Thoracic aorta (tissue), 2 donors: ENCODE measurements around the gene CD2. TPM values are rescaled to one million over a fixed set of nuclear protein-coding genes. Genes with fewer than 3 reads are reported as not detected.

ENCODE experiments used
- ATAC-seq: fragments of 150-250 bp; one replicate; pipeline ENCODE4 v1.8.0; 2017; ENCODE audit warnings: low read depth; ENCODE audit not compliant: insufficient number of reproducible peaks, low FRiP score
- DNase-seq: peaks from one replicate; pipeline ENCODE4 v3.0.0-alpha.2; 2020; ENCODE audit warnings: low spot score
- H3K27ac ChIP-seq, 2 donors: fragments of 200-600 bp; sonication (generic); 1 replicate in 1 of 2; 2 replicates in 1 of 2; pipeline ENCODE4 v1.5.1; 2016; ENCODE audit warnings: mild to moderate bottlenecking in 2 of 2, moderate library complexity in 2 of 2
- H3K27me3 ChIP-seq: fragments of 200-600 bp; sonication (generic); replicated peaks from 2 replicates; pipeline ENCODE4 v1.6.0; 2016; ENCODE audit warnings: mild to moderate bottlenecking; ENCODE audit not compliant: insufficient read depth
- H3K36me3 ChIP-seq: fragments of 200-600 bp; sonication (generic); one replicate; pipeline ENCODE4 v1.5.1; 2016
- H3K4me1 ChIP-seq, 2 donors: fragments of 200-600 bp; sonication (generic); 1 replicate in 1 of 2; 2 replicates in 1 of 2; pipeline versions ENCODE4 v1.5.1 to v1.6.0; 2016; ENCODE audit warnings: low read depth in 2 of 2, mild to moderate bottlenecking in 1 of 2; ENCODE audit not compliant: control insufficient read depth in 1 of 2
- H3K4me3 ChIP-seq: fragments of 200-600 bp; sonication (generic); 2 replicates; pipeline ENCODE4 v1.5.1; 2016; ENCODE audit warnings: mild to moderate bottlenecking
- H3K9me3 ChIP-seq: fragments of 200-600 bp; sonication (generic); 2 replicates; pipeline ENCODE4 v1.5.1; 2016
- total RNA-seq, 2 donors: library from RNA; depleted of rRNA; stranded (reverse); fragments of >200 nt; gene quantifications; one replicate each; pipeline versions ENCODE4 v1.1.0 to v1.2.3, GENCODE V29; 2016
- TF ChIP-seq, protein P1 (sequence below): fragments of 200-600 bp; sonication (generic); IDR thresholded peaks from one replicate; pipeline ENCODE4 v1.5.1; 2019; ENCODE audit warnings: antibody characterized with exemption

Gene CD2
- total RNA-seq, 2 donors from 2014 or later: 1.4 to 3.0 TPM

DNA sequence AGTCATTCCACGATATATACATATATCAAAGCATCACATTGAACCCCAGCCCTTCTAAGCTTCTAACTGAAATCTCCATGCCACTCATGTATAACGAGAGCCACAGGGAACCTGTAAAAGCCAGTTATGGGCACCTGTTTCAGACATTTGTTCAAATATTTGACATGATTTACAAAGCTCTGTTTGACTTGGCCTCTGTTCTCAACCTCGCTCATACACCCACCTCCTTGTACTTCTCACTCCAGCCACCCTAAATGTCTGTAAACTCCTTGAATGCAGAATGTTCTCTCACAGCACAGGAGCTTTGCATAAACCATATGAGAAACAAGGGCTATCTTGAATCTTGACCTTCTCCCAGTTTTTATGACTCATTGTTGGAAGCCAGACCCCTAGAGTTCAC, 36.9 kb upstream of the CD2 start:
- Histone ChIP-seq H3K9me3 (no peaks in the 10 kb centered on the region), H3K36me3 (no peaks in the 10 kb centered on the region), H3K4me3 (no peak overlapping the region), H3K4me1 (no peaks in the 10 kb centered on the region), H3K27me3 (no peaks in the 10 kb centered on the region), H3K27ac (no peak overlapping the region)
- ATAC-seq (no peak), DNase-seq (no peak)
- TF ChIP-seq, protein P1, sequence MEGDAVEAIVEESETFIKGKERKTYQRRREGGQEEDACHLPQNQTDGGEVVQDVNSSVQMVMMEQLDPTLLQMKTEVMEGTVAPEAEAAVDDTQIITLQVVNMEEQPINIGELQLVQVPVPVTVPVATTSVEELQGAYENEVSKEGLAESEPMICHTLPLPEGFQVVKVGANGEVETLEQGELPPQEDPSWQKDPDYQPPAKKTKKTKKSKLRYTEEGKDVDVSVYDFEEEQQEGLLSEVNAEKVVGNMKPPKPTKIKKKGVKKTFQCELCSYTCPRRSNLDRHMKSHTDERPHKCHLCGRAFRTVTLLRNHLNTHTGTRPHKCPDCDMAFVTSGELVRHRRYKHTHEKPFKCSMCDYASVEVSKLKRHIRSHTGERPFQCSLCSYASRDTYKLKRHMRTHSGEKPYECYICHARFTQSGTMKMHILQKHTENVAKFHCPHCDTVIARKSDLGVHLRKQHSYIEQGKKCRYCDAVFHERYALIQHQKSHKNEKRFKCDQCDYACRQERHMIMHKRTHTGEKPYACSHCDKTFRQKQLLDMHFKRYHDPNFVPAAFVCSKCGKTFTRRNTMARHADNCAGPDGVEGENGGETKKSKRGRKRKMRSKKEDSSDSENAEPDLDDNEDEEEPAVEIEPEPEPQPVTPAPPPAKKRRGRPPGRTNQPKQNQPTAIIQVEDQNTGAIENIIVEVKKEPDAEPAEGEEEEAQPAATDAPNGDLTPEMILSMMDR: no peak

DNA sequence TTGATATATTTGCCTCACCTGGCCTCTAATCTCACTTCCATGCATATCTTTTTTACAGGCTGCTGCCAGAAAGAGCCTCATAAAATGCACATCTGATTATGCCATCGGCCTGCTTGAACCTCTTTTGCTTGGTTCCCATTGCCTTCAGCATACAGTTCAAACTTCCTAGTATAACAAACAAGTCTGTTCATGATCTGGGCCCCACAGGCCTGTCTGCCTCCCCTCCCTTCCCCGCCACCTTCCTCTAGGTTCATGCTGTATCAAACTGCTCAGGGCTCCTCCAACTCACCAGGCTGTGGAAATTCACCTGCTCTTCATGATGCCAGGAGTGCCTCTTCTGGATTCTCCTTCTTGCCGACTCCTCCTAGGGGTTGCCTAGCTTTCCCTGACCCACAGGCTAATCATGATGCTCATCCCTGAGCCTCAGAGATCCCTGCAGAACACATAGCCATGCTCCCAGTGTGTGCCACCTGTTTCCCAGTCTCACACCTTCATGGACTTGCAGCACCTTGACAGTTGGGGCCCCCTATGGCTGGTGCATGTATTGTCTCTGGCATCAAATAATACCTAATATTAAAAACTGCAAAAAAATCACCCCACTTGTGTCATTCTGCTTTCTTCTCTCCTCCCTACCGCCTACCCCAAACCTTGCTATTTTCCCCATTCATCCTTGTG, 33.7 kb upstream of the CD2 start:
- DNase-seq (no peak), ATAC-seq (no peak)
- Histone ChIP-seq H3K4me1 (no peaks in the 10 kb centered on the region), H3K27ac (no peak overlapping the region), H3K4me3 (no peak overlapping the region), H3K36me3 (no peaks in the 10 kb centered on the region), H3K9me3 (no peaks in the 10 kb centered on the region), H3K27me3 (no peaks in the 10 kb centered on the region)
- TF ChIP-seq, protein P1: no peak

DNA sequence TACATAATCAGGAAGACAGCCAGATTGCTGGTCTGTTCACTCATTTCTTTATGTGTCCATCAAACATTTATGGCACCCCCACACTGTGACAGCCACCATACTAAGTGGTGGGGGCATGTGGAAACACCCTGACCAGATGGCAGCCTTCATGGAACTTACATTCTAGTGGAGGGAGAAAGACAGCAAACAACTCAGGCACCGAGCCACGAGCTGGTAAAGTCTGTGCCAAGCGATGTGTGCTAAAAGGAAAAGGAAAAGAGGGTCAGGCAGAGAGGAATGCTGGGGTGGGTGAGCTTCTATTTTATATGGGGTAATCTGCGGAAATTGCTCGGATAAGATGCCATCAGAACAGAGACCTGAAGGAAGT, 33.2 kb upstream of the CD2 start:
- no peak for DNase-seq
- Histone ChIP-seq H3K4me3 (no peak overlapping the region), H3K9me3 (no peaks in the 10 kb centered on the region), H3K36me3 (no peaks in the 10 kb centered on the region), H3K4me1 (no peaks in the 10 kb centered on the region), H3K27me3 (no peaks in the 10 kb centered on the region), H3K27ac (no peak overlapping the region)
- no peak for ATAC-seq
- TF ChIP-seq, protein P1: no peak

DNA sequence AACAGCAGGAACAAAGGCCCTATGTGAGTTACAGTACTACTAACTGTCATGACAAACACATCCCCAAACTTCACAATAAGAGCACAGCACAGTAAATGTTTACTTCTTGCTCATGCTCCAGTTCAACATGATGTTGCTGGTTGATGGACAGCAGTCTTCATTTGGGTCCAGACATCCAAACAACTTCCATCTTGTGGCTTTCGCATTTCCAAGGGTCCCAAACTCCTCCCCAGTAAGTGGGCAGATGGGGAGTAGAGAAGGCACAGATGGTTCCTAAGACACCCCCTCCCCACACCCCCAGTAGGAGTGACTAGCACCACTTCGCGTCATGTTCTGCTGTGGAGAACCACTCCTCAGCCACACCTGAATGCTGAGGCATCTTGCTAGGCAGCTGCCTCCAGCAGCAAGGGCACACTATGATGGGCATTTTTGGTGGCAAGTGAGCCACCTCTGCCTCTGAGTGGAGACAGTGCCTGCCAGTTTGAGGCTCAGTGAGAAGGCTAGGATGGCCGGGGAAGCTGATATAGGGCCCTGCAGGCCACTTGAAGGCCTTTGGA, 32.7 kb upstream of the CD2 start:
- Histone ChIP-seq H3K27me3 (no peaks in the 10 kb centered on the region), H3K36me3 (no peaks in the 10 kb centered on the region), H3K4me3 (no peak overlapping the region), H3K4me1 (no peaks in the 10 kb centered on the region), H3K27ac (no peak overlapping the region), H3K9me3 (no peaks in the 10 kb centered on the region)
- TF ChIP-seq, protein P1: no peak
- DNase-seq: no peak
- ATAC-seq: no peak

DNA sequence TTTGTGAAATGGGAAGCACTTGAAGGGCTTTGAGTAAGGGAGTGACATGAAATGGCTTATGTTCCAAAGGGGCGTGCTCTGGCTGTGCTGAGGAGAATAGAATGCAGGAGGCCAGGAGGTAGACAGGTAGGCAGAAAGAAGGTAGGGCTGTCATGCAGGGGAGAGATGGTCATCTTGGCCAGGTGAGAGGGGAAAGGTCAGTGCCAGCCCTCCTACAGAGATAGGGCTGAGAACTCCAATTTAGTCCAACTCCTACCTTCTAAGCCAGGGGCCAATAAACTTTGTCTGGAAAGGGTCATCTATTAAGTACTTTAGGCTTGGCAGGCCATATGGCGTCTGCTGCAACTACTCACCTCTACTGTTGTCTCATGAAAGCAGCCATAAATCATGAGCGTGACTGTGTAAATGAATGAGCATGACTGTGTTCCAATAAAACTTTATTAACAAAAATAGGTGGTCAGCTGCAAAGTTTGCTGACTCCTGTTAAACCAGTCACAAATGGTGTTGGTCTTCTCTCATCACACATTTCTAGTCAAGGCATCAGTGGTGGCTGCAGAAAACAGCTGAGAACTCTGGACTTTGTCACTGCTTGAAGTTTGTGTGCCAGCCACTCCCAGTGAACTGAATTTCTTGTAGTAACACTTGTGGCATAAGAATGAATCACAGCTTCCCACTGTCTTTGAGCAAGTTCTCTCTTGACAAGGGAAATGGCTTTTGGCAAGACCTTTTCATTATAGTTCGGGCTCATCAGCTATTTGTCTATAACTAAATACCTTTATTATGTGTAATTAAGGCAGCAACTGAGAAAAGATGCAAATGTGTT, 32.0 kb upstream of the CD2 start:
- no peaks in the 10 kb centered on the region for H3K4me1 ChIP-seq
- H3K9me3 ChIP-seq: no peaks in the 10 kb centered on the region
- ATAC-seq (no peak), DNase-seq (no peak)
- no peaks in the 10 kb centered on the region for H3K36me3 ChIP-seq
- no peak overlapping the region for H3K4me3 ChIP-seq
- no peaks in the 10 kb centered on the region for H3K27me3 ChIP-seq
- TF ChIP-seq, protein P1: no peak
- no peak overlapping the region for H3K27ac ChIP-seq
